ENCODE results near the gene PTPRK. TPM values are rescaled to one million over a fixed set of nuclear protein-coding genes. Genes with fewer than 3 reads are reported as not detected.

PTPRK gene
- total and polyA plus RNA-seq, 2 of the 13 experiments (the other 11 are each of a cell fraction or from before 2014, with no cell fraction given), result 43.6 to 98.3 TPM

- peak; percentile 61; the same call in 1 of the 2 replicates for TF ChIP-seq POLR2AphosphoS2 (IDR thresholded peaks at IDR 0.05; ENCODE audit: low read depth, low read length)
- no peak for TF ChIP-seq SNAPC4 (CRISPR knock-in tag; IDR thresholded peaks at IDR 0.05)
- TF ChIP-seq ZSCAN25 (CRISPR knock-in tag; IDR thresholded peaks at IDR 0.05), result peak; percentile 75; the same call in 1 of the 2 replicates
- TF ChIP-seq CHD4 (IDR thresholded peaks at IDR 0.05; ENCODE audit: borderline replicate concordance, low read length), result peak; percentile 81
- TF ChIP-seq ZNF225 (CRISPR knock-in tag; IDR thresholded peaks at IDR 0.05), result no peak
- no peak for TF ChIP-seq MAZ (IDR thresholded peaks at IDR 0.05; ENCODE audit: borderline replicate concordance, low read depth, low read length)
- peak; percentile 13; the same call in 1 of the 2 replicates for TF ChIP-seq MAZ (CRISPR knock-in tag; IDR thresholded peaks at IDR 0.05; ENCODE audit: low read depth)
- no peak for TF ChIP-seq PAX8 (CRISPR knock-in tag; IDR thresholded peaks at IDR 0.05; ENCODE audit: borderline replicate concordance)
- TF ChIP-seq ZBTB42 (CRISPR knock-in tag; IDR thresholded peaks at IDR 0.05), result no peak
- peak; percentile 95 for TF ChIP-seq KDM6A (CRISPR knock-in tag; IDR thresholded peaks at IDR 0.05; ENCODE audit: low read depth)
- no peak for TF ChIP-seq ZNF576 (CRISPR knock-in tag; IDR thresholded peaks at IDR 0.05)
- TF ChIP-seq ZNF224 (CRISPR knock-in tag; IDR thresholded peaks at IDR 0.05), result no peak
- TF ChIP-seq THAP9 (CRISPR knock-in tag; IDR thresholded peaks at IDR 0.05; ENCODE audit: borderline replicate concordance), result no peak
- TF ChIP-seq MIXL1 (CRISPR knock-in tag; IDR thresholded peaks at IDR 0.05), result peak; percentile 94; the same call in 1 of the 2 replicates
- peak; percentile 87 for TF ChIP-seq CEBPG (CRISPR knock-in tag; IDR thresholded peaks at IDR 0.05)
- TF ChIP-seq FOXC1 (CRISPR knock-in tag; IDR thresholded peaks at IDR 0.05; ENCODE audit: borderline replicate concordance), result 0 out of 2 replicates have a peak, but pooled peaks have one; percentile 49
- peak; percentile 79 for TF ChIP-seq ZBTB25 (CRISPR knock-in tag; IDR thresholded peaks at IDR 0.05)
- peak; percentile 86 for TF ChIP-seq HOMEZ (CRISPR knock-in tag; IDR thresholded peaks at IDR 0.05; ENCODE audit: low read depth)
Observed at GRCh38 chr6:128507337-128508310, 12.8 kb downstream of the PTPRK start (continued).

Measured in HepG2 (cell line).